Activated T-helper 2 cell treated with anti-CD3 and anti-CD28 coated beads, Interferon-gamma antibody, Interleukin-2, Interleukin-4, amounts not matched to agents 10 μg/mL and 5 μg/mL and 100 μg/mL, durations not matched to agents 14 hours and 24 hours and 36 hours (primary cell): ENCODE results near the gene MSH5. TPM values are rescaled to one million over a fixed set of nuclear protein-coding genes. Genes with fewer than 3 reads are reported as not detected.
A peak's percentile ranks its signal among the peaks of the same experiment; 100 is the strongest.
"Not testable (repeated sequence)": the region's sequence is repeated elsewhere in the genome, so short reads cannot be mapped to it uniquely, and the experiment has no call there.

Source experiments
- DNase-seq: peaks from one replicate; pipeline ENCODE4 v3.0.0; 2021; ENCODE audit warnings: low spot score
- H3K27ac Mint-ChIP-seq: one replicate; pipeline ENCODE4 v1.8.0; 2021; ENCODE audit warnings: mixed read lengths
- H3K27me3 Mint-ChIP-seq: one replicate; pipeline ENCODE4 v1.8.0; 2021; ENCODE audit warnings: low read depth, mixed read lengths
- H3K36me3 Mint-ChIP-seq: one replicate; pipeline ENCODE4 v1.8.0; 2021; ENCODE audit warnings: low read depth, mixed read lengths
- H3K4me1 Mint-ChIP-seq: one replicate; pipeline ENCODE4 v1.8.0; 2021; ENCODE audit warnings: low read depth, mixed read lengths
- H3K4me3 Mint-ChIP-seq: one replicate; pipeline ENCODE4 v1.8.0; 2021; ENCODE audit warnings: low read depth, mild to moderate bottlenecking, moderate library complexity, mixed read lengths
- H3K9me3 Mint-ChIP-seq: one replicate; pipeline ENCODE4 v1.8.0; 2021; ENCODE audit warnings: mixed read lengths
- intact Hi-C: fragments of 100-400 bp; cut with micrococcal nuclease; formaldehyde crosslinking; loops from one replicate; pipeline ENCODE4 v1.15.1; 2023
- total RNA-seq: library from RNA; stranded (reverse); gene quantifications from 2 replicates; pipeline ENCODE4 v1.2.3, GENCODE V29; 2022

MSH5 gene
- total RNA-seq, 1 donor from 2014 or later: 93.3 TPM

- Mint-ChIP-seq H3K4me3 (peak within 1 kb of the TSS; percentile 99), H3K4me1 (peaks cover 20% of the 10 kb centered on the region), H3K36me3 (peaks cover 8% of the 10 kb centered on the region), H3K27me3 (no peaks in the 10 kb centered on the region), H3K27ac (peak within 1 kb of the TSS; percentile 98), H3K9me3 (no peaks in the 10 kb centered on the region)
- DNase-seq: peak; percentile 96
- intact Hi-C loops: loop anchor here (1.0 to 2.0 kb wide), 2 partner anchors 31 to 38 kb away; partner anchors contain the start of gene GPANK1
Measured at GRCh38 chr6:31702819-31703716, 36.7 kb upstream of the MSH5 start, which contains the start of gene ABHD16A. Gene ABHD16A (minus strand): TSS chr6:31703324. CDS start chr6:31703281, 43 bp downstream.

- no peak overlapping the region for H3K27ac Mint-ChIP-seq
- peaks cover 4% of the 10 kb centered on the region for H3K36me3 Mint-ChIP-seq
- no peak for DNase-seq
- no peaks in the 10 kb centered on the region for H3K27me3 Mint-ChIP-seq
- peaks cover 20% of the 10 kb centered on the region for H3K4me1 Mint-ChIP-seq
- H3K4me3 Mint-ChIP-seq: no peak overlapping the region
- intact Hi-C loops: no loop called here
- no peaks in the 10 kb centered on the region for H3K9me3 Mint-ChIP-seq
Measured at GRCh38 chr6:31705931-31706330, 33.9 kb upstream of the MSH5 start.

- DNase-seq: no peak
- Mint-ChIP-seq H3K27ac (no peak within 1 kb of the TSS), H3K9me3 (no peaks in the 10 kb centered on the region), H3K4me3 (no peak within 1 kb of the TSS), H3K4me1 (peaks cover 18% of the 10 kb centered on the region), H3K27me3 (no peaks in the 10 kb centered on the region), H3K36me3 (no peaks in the 10 kb centered on the region)
- intact Hi-C loops: no loop called here
Measured at GRCh38 chr6:31706599-31706998, 33.2 kb upstream of the MSH5 start, which contains the start of gene LY6G6F. Gene LY6G6F (plus strand): TSS chr6:31706866. CDS start chr6:31706907, 41 bp downstream.

- Mint-ChIP-seq H3K9me3 (no peaks in the 10 kb centered on the region), H3K4me3 (no peak overlapping the region), H3K27ac (no peak overlapping the region), H3K27me3 (peaks cover 4% of the 10 kb centered on the region), H3K36me3 (no peaks in the 10 kb centered on the region), H3K4me1 (peaks cover 13% of the 10 kb centered on the region)
- intact Hi-C loops: no loop called here
- DNase-seq: no peak
Measured at GRCh38 chr6:31707701-31708100, 32.1 kb upstream of the MSH5 start.

- H3K36me3 Mint-ChIP-seq: no peaks in the 10 kb centered on the region
- H3K27me3 Mint-ChIP-seq: peaks cover 6% of the 10 kb centered on the region
- H3K4me1 Mint-ChIP-seq: peaks cover 13% of the 10 kb centered on the region
- no peak overlapping the region for H3K4me3 Mint-ChIP-seq
- no peak overlapping the region for H3K27ac Mint-ChIP-seq
- intact Hi-C loops: no loop called here
- no peaks in the 10 kb centered on the region for H3K9me3 Mint-ChIP-seq
- no peak for DNase-seq
Measured at GRCh38 chr6:31708224-31708623, 31.6 kb upstream of the MSH5 start.

- intact Hi-C loops, H3K4me1 Mint-ChIP-seq, H3K9me3 Mint-ChIP-seq, DNase-seq, H3K4me3 Mint-ChIP-seq, H3K36me3 Mint-ChIP-seq, H3K27me3 Mint-ChIP-seq, H3K27ac Mint-ChIP-seq: not testable (repeated sequence)
Measured at GRCh38 chr6:31709157-31709556, 30.6 kb upstream of the MSH5 start.

- intact Hi-C loops: no loop called here
- Mint-ChIP-seq H3K27me3 (peaks cover 9% of the 10 kb centered on the region), H3K4me3 (no peak overlapping the region), H3K9me3 (no peaks in the 10 kb centered on the region), H3K4me1 (peaks cover 9% of the 10 kb centered on the region), H3K36me3 (no peaks in the 10 kb centered on the region), H3K27ac (no peak overlapping the region)
- no peak for DNase-seq
Measured at GRCh38 chr6:31710523-31711219, 29.1 kb upstream of the MSH5 start.

GRCh38 chr6:31711233-31711632, 28.6 kb upstream of the MSH5 start:
- Mint-ChIP-seq H3K36me3 (no peaks in the 10 kb centered on the region), H3K27ac (no peak overlapping the region), H3K27me3 (peaks cover 9% of the 10 kb centered on the region), H3K4me3 (no peak overlapping the region), H3K4me1 (peaks cover 9% of the 10 kb centered on the region), H3K9me3 (no peaks in the 10 kb centered on the region)
- intact Hi-C loops: no loop called here
- no peak for DNase-seq

GRCh38 chr6:31712296-31712695, 27.5 kb upstream of the MSH5 start:
- no peak for DNase-seq
- peaks cover 9% of the 10 kb centered on the region for H3K27me3 Mint-ChIP-seq
- H3K4me3 Mint-ChIP-seq: no peak overlapping the region
- intact Hi-C loops: no loop called here
- H3K36me3 Mint-ChIP-seq: no peaks in the 10 kb centered on the region
- no peak overlapping the region for H3K27ac Mint-ChIP-seq
- peaks cover 9% of the 10 kb centered on the region for H3K4me1 Mint-ChIP-seq
- H3K9me3 Mint-ChIP-seq: no peaks in the 10 kb centered on the region

GRCh38 chr6:31713465-31713864, 26.3 kb upstream of the MSH5 start:
- peaks cover 9% of the 10 kb centered on the region for H3K27me3 Mint-ChIP-seq
- H3K4me3 Mint-ChIP-seq: no peak overlapping the region
- H3K4me1 Mint-ChIP-seq: peaks cover 9% of the 10 kb centered on the region
- H3K9me3 Mint-ChIP-seq: no peaks in the 10 kb centered on the region
- intact Hi-C loops: no loop called here
- no peak for DNase-seq
- H3K27ac Mint-ChIP-seq: no peak overlapping the region
- H3K36me3 Mint-ChIP-seq: no peaks in the 10 kb centered on the region

- Mint-ChIP-seq H3K27ac (no peak overlapping the region), H3K27me3 (peaks cover 9% of the 10 kb centered on the region), H3K4me1 (peaks cover 9% of the 10 kb centered on the region), H3K4me3 (no peak overlapping the region), H3K36me3 (no peaks in the 10 kb centered on the region), H3K9me3 (no peaks in the 10 kb centered on the region)
- intact Hi-C loops: no loop called here
- DNase-seq: no peak
Measured at GRCh38 chr6:31713991-31714684, 25.7 kb upstream of the MSH5 start.

GRCh38 chr6:31715022-31715958, 24.5 kb upstream of the MSH5 start, which contains the start of gene LY6G6D:
Gene LY6G6D (plus strand): TSS chr6:31715348. CDS start chr6:31715356, 8 bp downstream.
- H3K9me3 Mint-ChIP-seq: no peaks in the 10 kb centered on the region
- no peak within 1 kb of the TSS for H3K27ac Mint-ChIP-seq
- H3K36me3 Mint-ChIP-seq: no peaks in the 10 kb centered on the region
- intact Hi-C loops: no loop called here
- DNase-seq: no peak
- peaks cover 9% of the 10 kb centered on the region for H3K4me1 Mint-ChIP-seq
- no peak within 1 kb of the TSS for H3K4me3 Mint-ChIP-seq
- H3K27me3 Mint-ChIP-seq: peaks cover 13% of the 10 kb centered on the region
